Gastrocnemius medialis (tissue), 4 donors: Measurements from ENCODE around the gene INCENP.

Experiments
- POLR2A ChIP-seq, 2 donors: fragments of 450-650 bp; IDR thresholded peaks; one replicate each; pipeline ENCODE4 v1.6.1; 2017; ENCODE audit warnings: antibody characterized with exemption in 2 of 2, mild to moderate bottlenecking in 2 of 2, moderate library complexity in 2 of 2
- TF ChIP-seq, protein P1 (sequence below), 5 experiments: fragments of 450-650 bp in 3 of 5; fragments of 200-600 bp in 2 of 5; sonication (generic) in 2 of 5; IDR thresholded peaks in 4 of 5; conservative IDR thresholded peaks in 1 of 5; 1 replicate in 4 of 5; 2 replicates in 1 of 5; pipeline ENCODE4 v1.5.1; 2016 to 2019; ENCODE audit warnings: antibody characterized with exemption in 5 of 5, mild to moderate bottlenecking in 3 of 5, moderate library complexity in 3 of 5

DNA sequence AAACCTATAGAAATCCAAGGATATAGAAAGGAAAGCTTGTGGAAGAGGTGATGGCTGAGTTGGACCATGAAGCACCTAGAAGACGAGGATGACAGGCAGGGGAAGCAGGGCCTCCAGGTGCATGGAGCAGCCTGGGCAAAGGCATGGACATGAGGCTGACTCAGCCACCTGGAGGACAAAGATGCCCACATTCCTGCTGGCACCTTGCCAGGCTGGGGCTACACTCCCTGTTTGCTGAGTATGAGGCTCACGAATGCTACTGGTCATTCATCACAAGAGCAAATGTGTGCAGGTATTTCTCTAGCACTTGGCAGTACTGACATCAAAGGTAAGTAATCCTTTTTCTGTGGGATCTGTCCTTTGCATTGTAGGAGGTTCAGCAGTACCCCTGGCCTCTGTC, 77.6 kb downstream of the INCENP start:
- TF ChIP-seq POLR2A (IDR thresholded peaks at IDR 0.05): no peak
- TF ChIP-seq, protein P1, sequence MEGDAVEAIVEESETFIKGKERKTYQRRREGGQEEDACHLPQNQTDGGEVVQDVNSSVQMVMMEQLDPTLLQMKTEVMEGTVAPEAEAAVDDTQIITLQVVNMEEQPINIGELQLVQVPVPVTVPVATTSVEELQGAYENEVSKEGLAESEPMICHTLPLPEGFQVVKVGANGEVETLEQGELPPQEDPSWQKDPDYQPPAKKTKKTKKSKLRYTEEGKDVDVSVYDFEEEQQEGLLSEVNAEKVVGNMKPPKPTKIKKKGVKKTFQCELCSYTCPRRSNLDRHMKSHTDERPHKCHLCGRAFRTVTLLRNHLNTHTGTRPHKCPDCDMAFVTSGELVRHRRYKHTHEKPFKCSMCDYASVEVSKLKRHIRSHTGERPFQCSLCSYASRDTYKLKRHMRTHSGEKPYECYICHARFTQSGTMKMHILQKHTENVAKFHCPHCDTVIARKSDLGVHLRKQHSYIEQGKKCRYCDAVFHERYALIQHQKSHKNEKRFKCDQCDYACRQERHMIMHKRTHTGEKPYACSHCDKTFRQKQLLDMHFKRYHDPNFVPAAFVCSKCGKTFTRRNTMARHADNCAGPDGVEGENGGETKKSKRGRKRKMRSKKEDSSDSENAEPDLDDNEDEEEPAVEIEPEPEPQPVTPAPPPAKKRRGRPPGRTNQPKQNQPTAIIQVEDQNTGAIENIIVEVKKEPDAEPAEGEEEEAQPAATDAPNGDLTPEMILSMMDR (IDR thresholded peaks at IDR 0.05 in 4 of 5, conservative IDR thresholded peaks at IDR 0.05 in 1 of 5): no peak
